PC-9 (cell line): Measurements from ENCODE around the gene STK35. TPM values are rescaled to one million over a fixed set of nuclear protein-coding genes. Genes with fewer than 3 reads are reported as not detected.

Experiments used
- BruUV-seq: library from RNA; stranded (reverse); fragments of 400-500 nt; replicated peaks from 2 replicates; lab custom pipeline; 2021; lab: Mats Ljungman, UMichigan
- CTCF ChIA-PET: fragments of 300-600 bp; sonication (Branson Sonifier 250); formaldehyde crosslinking; loops from one replicate; lab custom pipeline; 2022; ENCODE audit warnings: antibody characterized with exemption; lab: Charles Lee
- POLR2A ChIA-PET: fragments of 300-600 bp; sonication (Branson Sonifier 250); formaldehyde crosslinking; loops from one replicate; lab custom pipeline; 2022; ENCODE audit warnings: antibody characterized with exemption; ENCODE audit not compliant: unreplicated experiment; lab: Charles Lee
- DNase-seq, 2 experiments: peaks; one replicate each; pipeline versions ENCODE4 v3.0.0 to v3.0.0-alpha.2; 2015 to 2022; ENCODE audit warnings: mixed read lengths in 1 of 2
- H2AFZ ChIP-seq: fragments of 200-600 bp; sonication (generic); 2 replicates; pipeline ENCODE4 v1.8.1; 2017; ENCODE audit warnings: antibody characterized with exemption
- H3F3A ChIP-seq: fragments of 200-600 bp; sonication (generic); 2 replicates; pipeline ENCODE4 v1.8.1; 2017; ENCODE audit warnings: antibody characterized with exemption, mild to moderate bottlenecking, low read depth; ENCODE audit not compliant: insufficient read depth
- H3K27ac ChIP-seq: fragments of 200-600 bp; sonication (generic); 2 replicates; pipeline ENCODE4 v1.6.1; 2016; ENCODE audit warnings: mixed run types
- H3K27me3 ChIP-seq: fragments of 200-600 bp; sonication (generic); 2 replicates; pipeline ENCODE4 v1.6.1; 2016; ENCODE audit warnings: low read depth, mixed run types; ENCODE audit not compliant: insufficient read depth
- H3K36me3 ChIP-seq: fragments of 200-600 bp; sonication (generic); 2 replicates; pipeline ENCODE4 v1.6.1; 2016; ENCODE audit warnings: low read depth, mixed run types
- H3K4me1 ChIP-seq: fragments of 200-600 bp; sonication (generic); replicated peaks from 2 replicates; pipeline ENCODE4 v1.6.1; 2016; ENCODE audit warnings: mixed run types; ENCODE audit not compliant: insufficient read depth
- H3K4me2 ChIP-seq: fragments of 200-600 bp; sonication (generic); 2 replicates; pipeline ENCODE4 v1.6.1; 2017; ENCODE audit warnings: mixed run types
- H3K4me3 ChIP-seq: fragments of 200-600 bp; sonication (generic); 2 replicates; pipeline ENCODE4 v1.6.1; 2016; ENCODE audit warnings: mixed run types
- H3K79me2 ChIP-seq: fragments of 200-600 bp; sonication (generic); 2 replicates; pipeline ENCODE4 v1.6.1; 2017; ENCODE audit warnings: low read depth, mixed run types
- H3K9me2 ChIP-seq: fragments of 200-600 bp; sonication (generic); 2 replicates; pipeline ENCODE4 v1.8.1; 2017; ENCODE audit warnings: mild to moderate bottlenecking; ENCODE audit not compliant: insufficient read depth
- H3K9me3 ChIP-seq: fragments of 200-600 bp; sonication (generic); 2 replicates; pipeline ENCODE4 v1.8.1; 2016; ENCODE audit warnings: low read depth; ENCODE audit not compliant: insufficient read depth
- H4K20me1 ChIP-seq: fragments of 200-600 bp; sonication (generic); 2 replicates; pipeline ENCODE4 v1.8.1; 2017; ENCODE audit not compliant: insufficient read depth
- EZH2 ChIP-seq: fragments of 200-600 bp; sonication (generic); IDR thresholded peaks from 2 replicates; pipeline ENCODE4 v1.8.0; 2017; ENCODE audit warnings: antibody characterized with exemption, low read depth
- intact Hi-C: fragments of 100-400 bp; cut with micrococcal nuclease; formaldehyde crosslinking; loops from one replicate; pipeline ENCODE4 v1.10.0; 2022; ENCODE audit not compliant: unreplicated experiment
- total RNA-seq: library from RNA; stranded (reverse); gene quantifications from 2 replicates; pipeline ENCODE4 v1.2.3, GENCODE V29; 2021
- TF ChIP-seq, protein P1 (sequence below): fragments of 200-600 bp; sonication (generic); conservative IDR thresholded peaks from 2 replicates; pipeline ENCODE4 v1.6.1; 2017; ENCODE audit warnings: mixed run types, antibody characterized with exemption, mild to moderate bottlenecking, moderate library complexity

The STK35 gene
- total RNA-seq, 1 experiment from 2014 or later: 36.7 TPM

DNA sequence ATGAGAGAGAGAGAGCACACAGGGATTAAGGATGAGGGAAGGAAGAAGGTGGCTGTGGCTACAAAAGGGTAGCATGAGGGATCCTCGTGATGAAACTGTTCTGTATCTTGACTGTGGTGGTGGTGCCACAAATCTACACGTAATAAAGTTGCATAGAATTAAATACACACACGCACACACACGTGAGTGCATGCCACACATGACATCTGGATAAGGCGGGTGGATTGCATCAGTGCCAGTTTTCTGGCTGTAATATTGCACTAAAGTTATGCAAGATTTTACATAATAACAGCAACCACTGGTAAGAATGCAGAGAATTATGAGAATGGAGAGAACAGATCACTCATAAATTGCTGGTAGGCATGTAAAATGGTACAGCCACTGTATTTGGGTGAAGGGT lies 16.9 kb upstream of the STK35 start:
- BruUV-seq: no TSS peak
- Histone ChIP-seq H3K4me2 (no peak overlapping the region), H3K27me3 (peaks cover 75% of the 10 kb centered on the region), H3K9me2 (no peaks in the 10 kb centered on the region), H3K79me2 (no peaks in the 10 kb centered on the region), H3F3A (no peaks in the 10 kb centered on the region), H2AFZ (no peak overlapping the region), H4K20me1 (no peaks in the 10 kb centered on the region), H3K27ac (no peak overlapping the region), H3K9me3 (no peaks in the 10 kb centered on the region), H3K4me1 (no peaks in the 10 kb centered on the region), H3K4me3 (no peak overlapping the region), H3K36me3 (no peaks in the 10 kb centered on the region)
- ChIA-PET CTCF (no interaction called here), POLR2A (no interaction called here)
- no peak for DNase-seq
- intact Hi-C loops: no loop called here
- TF ChIP-seq EZH2: no peak
- TF ChIP-seq, protein P1, sequence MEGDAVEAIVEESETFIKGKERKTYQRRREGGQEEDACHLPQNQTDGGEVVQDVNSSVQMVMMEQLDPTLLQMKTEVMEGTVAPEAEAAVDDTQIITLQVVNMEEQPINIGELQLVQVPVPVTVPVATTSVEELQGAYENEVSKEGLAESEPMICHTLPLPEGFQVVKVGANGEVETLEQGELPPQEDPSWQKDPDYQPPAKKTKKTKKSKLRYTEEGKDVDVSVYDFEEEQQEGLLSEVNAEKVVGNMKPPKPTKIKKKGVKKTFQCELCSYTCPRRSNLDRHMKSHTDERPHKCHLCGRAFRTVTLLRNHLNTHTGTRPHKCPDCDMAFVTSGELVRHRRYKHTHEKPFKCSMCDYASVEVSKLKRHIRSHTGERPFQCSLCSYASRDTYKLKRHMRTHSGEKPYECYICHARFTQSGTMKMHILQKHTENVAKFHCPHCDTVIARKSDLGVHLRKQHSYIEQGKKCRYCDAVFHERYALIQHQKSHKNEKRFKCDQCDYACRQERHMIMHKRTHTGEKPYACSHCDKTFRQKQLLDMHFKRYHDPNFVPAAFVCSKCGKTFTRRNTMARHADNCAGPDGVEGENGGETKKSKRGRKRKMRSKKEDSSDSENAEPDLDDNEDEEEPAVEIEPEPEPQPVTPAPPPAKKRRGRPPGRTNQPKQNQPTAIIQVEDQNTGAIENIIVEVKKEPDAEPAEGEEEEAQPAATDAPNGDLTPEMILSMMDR: no peak

DNA sequence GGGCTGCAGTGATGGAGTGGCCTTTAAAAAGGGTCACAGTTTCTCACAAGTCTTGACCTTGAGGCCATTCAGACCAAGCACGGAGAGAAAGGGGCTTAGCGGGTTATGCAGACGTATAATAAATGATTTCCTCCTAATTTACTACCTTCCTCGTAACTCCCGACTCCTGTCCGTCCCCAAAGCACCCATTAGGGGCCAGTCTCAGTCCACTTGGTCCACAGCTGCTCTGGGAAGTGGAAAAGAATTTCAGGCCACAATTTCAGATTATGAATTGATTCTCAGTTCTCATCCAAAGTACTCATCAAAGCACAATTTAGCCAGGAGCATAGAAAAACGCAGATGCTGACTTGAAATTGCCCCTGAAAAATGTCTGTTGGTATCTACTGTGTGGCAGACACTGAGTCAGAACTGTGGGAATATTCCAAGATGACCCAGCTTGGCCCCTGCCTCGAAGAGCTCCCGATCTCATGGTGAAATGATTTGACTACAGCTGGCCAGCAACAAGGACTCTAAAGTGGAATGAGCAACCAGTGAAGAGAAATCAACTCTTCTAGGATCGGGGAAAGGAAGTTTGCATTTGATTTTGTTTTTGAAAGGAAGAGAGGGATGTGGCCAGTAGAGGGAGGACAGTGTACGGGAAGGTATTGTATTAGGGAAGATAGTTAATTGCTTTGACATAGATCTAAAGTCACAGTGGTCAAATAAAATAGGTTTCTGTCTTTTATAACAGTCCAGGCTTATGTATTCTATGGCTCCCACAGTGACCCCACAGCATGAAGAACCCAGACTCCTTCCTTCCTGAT lies 15.2 kb upstream of the STK35 start:
- Histone ChIP-seq H3K4me1 (no peaks in the 10 kb centered on the region), H3K4me2 (no peak overlapping the region), H4K20me1 (no peaks in the 10 kb centered on the region), H3K27ac (no peak overlapping the region), H2AFZ (no peak overlapping the region), H3K36me3 (no peaks in the 10 kb centered on the region), H3F3A (no peaks in the 10 kb centered on the region), H3K4me3 (no peak overlapping the region), H3K27me3 (peaks cover 76% of the 10 kb centered on the region), H3K79me2 (no peaks in the 10 kb centered on the region), H3K9me3 (no peaks in the 10 kb centered on the region), H3K9me2 (no peaks in the 10 kb centered on the region)
- no peak for DNase-seq
- TF ChIP-seq, protein P1: no peak
- TF ChIP-seq EZH2: no peak
- ChIA-PET CTCF (no interaction called here), POLR2A (no interaction called here)
- intact Hi-C loops: no loop called here
- no TSS peak for BruUV-seq

DNA sequence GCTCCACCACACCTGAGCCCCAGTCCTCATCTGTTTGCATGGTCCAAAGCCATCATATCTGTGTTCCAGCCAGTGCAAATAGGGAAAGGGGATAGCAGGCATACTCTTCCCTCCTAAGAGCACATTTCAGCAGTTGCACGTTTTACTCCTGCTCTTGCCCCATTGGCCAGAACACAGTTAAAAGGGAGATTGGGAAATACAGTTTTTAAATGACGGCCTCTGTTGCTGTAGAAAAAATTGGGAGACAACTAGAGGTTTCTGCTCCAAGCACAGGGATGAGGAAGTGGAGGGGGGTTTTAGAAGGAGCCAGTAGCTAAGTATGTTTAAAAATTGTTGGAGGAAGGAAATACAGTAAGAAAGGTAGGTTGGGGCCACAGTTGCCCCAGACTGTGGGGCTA lies 14.6 kb upstream of the STK35 start:
- TF ChIP-seq, protein P1: no peak
- no peak for TF ChIP-seq EZH2
- ChIA-PET CTCF (no interaction called here), POLR2A (no interaction called here)
- Histone ChIP-seq H3K9me2 (no peaks in the 10 kb centered on the region), H3K9me3 (no peaks in the 10 kb centered on the region), H3K79me2 (no peaks in the 10 kb centered on the region), H3K36me3 (no peaks in the 10 kb centered on the region), H2AFZ (no peak overlapping the region), H3K4me2 (no peak overlapping the region), H3K27me3 (peaks cover 70% of the 10 kb centered on the region), H3F3A (no peaks in the 10 kb centered on the region), H3K4me3 (no peak overlapping the region), H3K27ac (no peak overlapping the region), H3K4me1 (no peaks in the 10 kb centered on the region), H4K20me1 (no peaks in the 10 kb centered on the region)
- no TSS peak for BruUV-seq
- no peak for DNase-seq
- intact Hi-C loops: no loop called here
